H1 (cell line): ENCODE results near the gene ZCCHC17. TPM values are rescaled to one million over a fixed set of nuclear protein-coding genes. Genes with fewer than 3 reads are reported as not detected.

Source experiments
- RNF2 ChIP-seq: fragments of 200-900, 300-1000 bp; sonication (generic); IDR thresholded peaks from 2 replicates; pipeline ENCODE4 v1.7.1; 2016; ENCODE audit warnings: borderline replicate concordance, low read depth, mild to moderate bottlenecking, antibody characterized with exemption, low read length; ENCODE audit not compliant: poor library complexity, severe bottlenecking; ENCODE audit errors: missing control alignments
- SUZ12 ChIP-seq: fragments of 200-600 bp; sonication (generic); IDR thresholded peaks from 2 replicates; pipeline ENCODE4 v1.6.1; 2012; ENCODE audit warnings: mild to moderate bottlenecking, inconsistent platforms, low read length, moderate library complexity, mixed read lengths
- polyA plus RNA-seq, 7 experiments: library from polyadenylated mRNA; depleted of rRNA in 3 of 7; stranded (reverse) in 5 of 7; unstranded in 2 of 7; fragments of >200 nt in 5 of 7; fragments of 200-250 nt in 2 of 7; gene quantifications; 1 replicate in 5 of 7; 2 replicates in 1 of 7; 4 replicates in 1 of 7; pipeline versions ENCODE4 v1.2.1 to v1.2.3, GENCODE V29; 2011 to 2013; ENCODE audit warnings: missing spikeins in 2 of 7, mixed read lengths in 2 of 7
- total RNA-seq: library from RNA; stranded (reverse); fragmentation: NEBNext Ultra II Directional; extraction: Animal tissue kit (Norgen Biotek cat#: 25700); gene quantifications from 2 replicates; pipeline ENCODE4 v1.2.1, GENCODE V29; 2021

Gene ZCCHC17
- total and polyA plus RNA-seq, 2 of the 8 experiments (the other 6 are each of a cell fraction or from before 2014, with no cell fraction given), result 51.6 to 59.3 TPM

DNA sequence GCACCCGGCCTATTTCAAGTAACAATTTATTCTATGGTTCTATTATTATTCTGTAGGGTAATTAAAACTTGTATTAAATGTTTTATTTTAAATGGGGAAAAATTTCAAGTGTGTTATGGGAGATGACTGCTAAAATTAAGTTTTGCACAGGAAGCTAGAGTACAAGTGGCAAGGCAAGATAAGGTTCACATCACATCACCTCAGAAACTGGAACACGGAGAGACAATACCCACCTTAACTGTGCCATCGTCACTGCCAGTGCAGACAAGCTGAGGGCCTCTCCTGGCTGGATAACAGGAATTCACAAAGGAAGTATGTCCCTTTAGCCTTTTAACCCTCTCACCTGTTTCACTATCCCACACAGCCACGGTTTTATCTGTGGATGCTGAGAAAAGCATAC lies 7.8 kb upstream of the ZCCHC17 start (continued):
- TF ChIP-seq RNF2, result no peak
- TF ChIP-seq SUZ12, result no peak
- TF ChIP-seq, all 59 proteins: peak for 0
